Suprapubic skin (tissue), 4 donors: ENCODE data around the gene CHFR.

Experiments used
- POLR2A ChIP-seq, 2 donors: fragments of 450-650 bp; IDR thresholded peaks; one replicate each; pipeline ENCODE4 v1.6.1; 2017; ENCODE audit warnings: antibody characterized with exemption in 2 of 2, mild to moderate bottlenecking in 2 of 2, moderate library complexity in 2 of 2
- POLR2AphosphoS5 ChIP-seq, 3 donors: sonication (generic); formaldehyde crosslinking; IDR thresholded peaks; one replicate each; pipeline ENCODE4 v1.6.1; 2017; ENCODE audit warnings: antibody characterized with exemption in 3 of 3
- TF ChIP-seq, protein P1 (sequence below), 2 donors: fragments of 200-600 bp in 1 of 2; fragments of 450-650 bp in 1 of 2; sonication (generic) in 1 of 2; IDR thresholded peaks; one replicate each; pipeline ENCODE4 v1.5.1; 2016 to 2019; ENCODE audit warnings: antibody characterized with exemption in 2 of 2, mild to moderate bottlenecking in 1 of 2, moderate library complexity in 1 of 2

DNA sequence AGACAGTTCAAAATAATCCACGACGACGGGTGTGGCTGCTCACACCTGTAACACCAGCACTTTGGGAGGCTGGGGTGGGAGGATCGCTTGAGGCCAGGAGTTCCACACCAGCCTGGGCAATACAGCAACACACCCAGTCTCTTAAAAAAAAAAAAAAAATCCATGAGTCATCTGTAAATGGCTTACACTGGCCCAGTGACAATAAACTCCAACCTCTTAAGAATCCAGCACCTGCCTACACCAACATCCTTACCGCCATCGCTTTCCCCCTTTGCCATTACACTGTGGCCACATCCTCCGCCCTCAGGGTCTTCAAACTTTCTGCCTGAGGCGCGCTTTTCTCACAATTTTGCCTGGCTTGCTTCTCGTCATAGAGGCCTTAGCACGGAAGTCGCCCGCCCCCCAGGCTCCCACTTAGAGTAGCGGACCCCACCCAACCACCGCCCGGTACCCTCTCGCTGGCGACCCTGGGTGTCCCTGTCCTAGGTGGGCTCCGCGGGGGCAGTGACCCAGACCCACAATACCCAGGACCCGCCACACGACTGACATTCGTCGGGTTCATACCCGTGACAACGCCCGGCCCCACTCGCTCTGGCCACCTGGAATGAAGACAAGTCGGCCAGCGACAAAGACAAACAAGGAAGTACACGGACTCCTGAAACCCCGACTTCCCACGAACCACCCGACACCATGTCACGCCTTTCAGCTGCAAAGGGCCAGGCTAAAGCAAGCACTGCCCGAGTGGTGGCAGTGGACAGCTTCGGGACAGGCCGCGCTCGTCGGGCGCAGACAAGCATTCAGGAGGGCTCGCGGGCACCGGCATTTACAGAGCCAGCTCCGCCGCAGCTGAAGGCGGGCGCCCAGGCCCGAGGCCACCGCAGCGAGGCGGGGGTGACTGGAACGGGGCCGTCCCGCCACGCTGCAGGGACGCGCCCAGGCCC is 59.4 kb downstream of the CHFR start:
- TF ChIP-seq, protein P1, sequence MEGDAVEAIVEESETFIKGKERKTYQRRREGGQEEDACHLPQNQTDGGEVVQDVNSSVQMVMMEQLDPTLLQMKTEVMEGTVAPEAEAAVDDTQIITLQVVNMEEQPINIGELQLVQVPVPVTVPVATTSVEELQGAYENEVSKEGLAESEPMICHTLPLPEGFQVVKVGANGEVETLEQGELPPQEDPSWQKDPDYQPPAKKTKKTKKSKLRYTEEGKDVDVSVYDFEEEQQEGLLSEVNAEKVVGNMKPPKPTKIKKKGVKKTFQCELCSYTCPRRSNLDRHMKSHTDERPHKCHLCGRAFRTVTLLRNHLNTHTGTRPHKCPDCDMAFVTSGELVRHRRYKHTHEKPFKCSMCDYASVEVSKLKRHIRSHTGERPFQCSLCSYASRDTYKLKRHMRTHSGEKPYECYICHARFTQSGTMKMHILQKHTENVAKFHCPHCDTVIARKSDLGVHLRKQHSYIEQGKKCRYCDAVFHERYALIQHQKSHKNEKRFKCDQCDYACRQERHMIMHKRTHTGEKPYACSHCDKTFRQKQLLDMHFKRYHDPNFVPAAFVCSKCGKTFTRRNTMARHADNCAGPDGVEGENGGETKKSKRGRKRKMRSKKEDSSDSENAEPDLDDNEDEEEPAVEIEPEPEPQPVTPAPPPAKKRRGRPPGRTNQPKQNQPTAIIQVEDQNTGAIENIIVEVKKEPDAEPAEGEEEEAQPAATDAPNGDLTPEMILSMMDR (IDR thresholded peaks at IDR 0.05), result no peak
- TF ChIP-seq POLR2A (IDR thresholded peaks at IDR 0.05) (no peak), POLR2AphosphoS5 (IDR thresholded peaks at IDR 0.05) (no peak)
